ENCODE data around the gene MARCHF6. TPM values are rescaled to one million over a fixed set of nuclear protein-coding genes. Genes with fewer than 3 reads are reported as not detected.
"Not testable (repeated sequence)": the region's sequence is repeated elsewhere in the genome, so short reads cannot be mapped to it uniquely, and the experiment has no call there.

The MARCHF6 gene
- total and polyA plus RNA-seq, 8 donors, result 123 to 188 (median 164) TPM

- no peaks in the 10 kb centered on the region for H3K4me1 ChIP-seq
- H3K36me3 ChIP-seq, result peaks cover 0 to 61% of the 10 kb centered on the region in 2 donors
- TF ChIP-seq CTCF (IDR thresholded peaks at IDR 0.05), result no peak
- no peak overlapping the region for H3K4me3 ChIP-seq
- no peaks in the 10 kb centered on the region for H3K27me3 ChIP-seq
- H3K9me3 ChIP-seq, result no peaks in the 10 kb centered on the region
- intact Hi-C loops (cut with DNase I), result no loop called here
- no peak overlapping the region for H3K27ac ChIP-seq
- no peak for DNase-seq
- ATAC-seq, result no peak
These were observed 31.0 kb downstream of the MARCHF6 start for GRCh38 chr5:10384483-10384882.

- H3K4me1 ChIP-seq, result no peaks in the 10 kb centered on the region
- H3K4me3 ChIP-seq, result no peak overlapping the region
- H3K36me3 ChIP-seq, result peaks cover 0 to 71% of the 10 kb centered on the region in 2 donors
- no peak for ATAC-seq
- no peaks in the 10 kb centered on the region for H3K27me3 ChIP-seq
- no peak overlapping the region for H3K27ac ChIP-seq
- DNase-seq, result no peak
- intact Hi-C loops (cut with DNase I), result no loop called here
- TF ChIP-seq CTCF (IDR thresholded peaks at IDR 0.05), result no peak
- no peaks in the 10 kb centered on the region for H3K9me3 ChIP-seq
These were observed 34.2 kb downstream of the MARCHF6 start for GRCh38 chr5:10387690-10388089.

- Histone ChIP-seq H3K36me3 (peaks cover 0 to 90% of the 10 kb centered on the region in 2 donors), H3K27ac (no peak overlapping the region), H3K4me1 (no peaks in the 10 kb centered on the region), H3K27me3 (no peaks in the 10 kb centered on the region), H3K4me3 (no peak overlapping the region), H3K9me3 (no peaks in the 10 kb centered on the region)
- DNase-seq (no peak), ATAC-seq (no peak)
- intact Hi-C loops (cut with DNase I), result no loop called here
- no peak for TF ChIP-seq CTCF (IDR thresholded peaks at IDR 0.05)
These were observed 37.6 kb downstream of the MARCHF6 start for GRCh38 chr5:10391130-10391529.

- H3K9me3 ChIP-seq; H3K4me1 ChIP-seq; intact Hi-C loops (cut with DNase I); H3K4me3 ChIP-seq; H3K27ac ChIP-seq; H3K27me3 ChIP-seq; ATAC-seq; DNase-seq: not testable (repeated sequence)
- peaks cover 0 to 95% of the 10 kb centered on the region in 2 donors for H3K36me3 ChIP-seq
These were observed 39.3 kb downstream of the MARCHF6 start for GRCh38 chr5:10392567-10393328.

GRCh38 chr5:10393491-10393890 is 40.0 kb downstream of the MARCHF6 start:
- no peak for ATAC-seq
- H3K4me3 ChIP-seq, result no peak overlapping the region
- no peak for TF ChIP-seq CTCF (IDR thresholded peaks at IDR 0.05)
- no peaks in the 10 kb centered on the region for H3K4me1 ChIP-seq
- intact Hi-C loops (cut with DNase I), result no loop called here
- no peaks in the 10 kb centered on the region for H3K27me3 ChIP-seq
- DNase-seq, result no peak
- H3K27ac ChIP-seq, result no peak overlapping the region
- peaks cover 0 to 95% of the 10 kb centered on the region in 2 donors for H3K36me3 ChIP-seq
- no peaks in the 10 kb centered on the region for H3K9me3 ChIP-seq

- no peak for TF ChIP-seq CTCF (IDR thresholded peaks at IDR 0.05)
- Histone ChIP-seq H3K36me3 (peaks cover 0 to 91% of the 10 kb centered on the region in 2 donors), H3K4me1 (peaks cover 0 to 6% of the 10 kb centered on the region in 2 donors), H3K4me3 (no peak overlapping the region), H3K9me3 (no peaks in the 10 kb centered on the region), H3K27me3 (no peaks in the 10 kb centered on the region), H3K27ac (no peak overlapping the region)
- no peak for DNase-seq
- intact Hi-C loops (cut with DNase I), result no loop called here
- ATAC-seq, result no peak
These were observed 43.1 kb downstream of the MARCHF6 start for GRCh38 chr5:10396552-10396951.
